ENCODE results near the gene UTS2B. TPM values are rescaled to one million over a fixed set of nuclear protein-coding genes. Genes with fewer than 3 reads are reported as not detected.

The UTS2B gene
- total and polyA plus RNA-seq, 10 of the 15 experiments (the other 5 are each of a cell fraction or from before 2014, with no cell fraction given) = 0.15 to 0.72 (median 0.44) TPM

DNA sequence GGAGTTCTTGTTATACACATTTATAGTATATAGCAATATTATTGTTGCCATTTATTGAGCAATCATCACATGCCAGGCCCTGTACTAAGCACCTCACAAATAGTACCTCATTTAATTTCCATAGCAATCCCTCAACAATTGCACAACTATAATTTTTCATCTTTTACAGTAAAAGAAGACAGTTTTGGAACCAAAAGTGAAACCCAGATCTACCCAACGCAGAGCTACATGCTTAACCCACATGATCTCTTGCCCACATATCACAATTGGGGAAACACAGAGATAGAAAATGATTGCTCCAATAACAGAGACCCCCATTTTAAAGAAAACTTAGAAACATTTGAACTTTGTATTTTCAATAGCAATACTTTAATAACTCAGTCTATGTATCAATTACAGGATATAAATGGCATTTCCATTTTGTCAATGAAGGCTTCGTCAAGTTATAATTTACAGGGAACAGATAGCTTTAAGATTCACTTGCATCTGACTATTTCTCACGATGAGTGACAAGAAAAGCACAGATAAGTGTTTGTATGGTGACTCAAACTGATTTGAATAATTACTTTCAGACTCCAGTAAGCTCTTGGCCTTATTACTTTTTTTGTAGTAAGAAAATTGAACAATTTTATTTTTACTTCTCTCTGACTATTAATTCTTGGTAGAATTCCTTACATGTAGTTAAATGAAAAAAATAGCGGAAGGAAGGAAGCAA is 39.9 kb downstream of the UTS2B start (continued):
- TF ChIP-seq, protein P1, sequence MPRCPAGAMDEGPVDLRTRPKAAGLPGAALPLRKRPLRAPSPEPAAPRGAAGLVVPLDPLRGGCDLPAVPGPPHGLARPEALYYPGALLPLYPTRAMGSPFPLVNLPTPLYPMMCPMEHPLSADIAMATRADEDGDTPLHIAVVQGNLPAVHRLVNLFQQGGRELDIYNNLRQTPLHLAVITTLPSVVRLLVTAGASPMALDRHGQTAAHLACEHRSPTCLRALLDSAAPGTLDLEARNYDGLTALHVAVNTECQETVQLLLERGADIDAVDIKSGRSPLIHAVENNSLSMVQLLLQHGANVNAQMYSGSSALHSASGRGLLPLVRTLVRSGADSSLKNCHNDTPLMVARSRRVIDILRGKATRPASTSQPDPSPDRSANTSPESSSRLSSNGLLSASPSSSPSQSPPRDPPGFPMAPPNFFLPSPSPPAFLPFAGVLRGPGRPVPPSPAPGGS (IDR thresholded peaks at IDR 0.05; ENCODE audit: borderline replicate concordance, insufficient read depth, low read depth, low read length, poor library complexity, severe bottlenecking) = no peak
- TF ChIP-seq, protein P2, sequence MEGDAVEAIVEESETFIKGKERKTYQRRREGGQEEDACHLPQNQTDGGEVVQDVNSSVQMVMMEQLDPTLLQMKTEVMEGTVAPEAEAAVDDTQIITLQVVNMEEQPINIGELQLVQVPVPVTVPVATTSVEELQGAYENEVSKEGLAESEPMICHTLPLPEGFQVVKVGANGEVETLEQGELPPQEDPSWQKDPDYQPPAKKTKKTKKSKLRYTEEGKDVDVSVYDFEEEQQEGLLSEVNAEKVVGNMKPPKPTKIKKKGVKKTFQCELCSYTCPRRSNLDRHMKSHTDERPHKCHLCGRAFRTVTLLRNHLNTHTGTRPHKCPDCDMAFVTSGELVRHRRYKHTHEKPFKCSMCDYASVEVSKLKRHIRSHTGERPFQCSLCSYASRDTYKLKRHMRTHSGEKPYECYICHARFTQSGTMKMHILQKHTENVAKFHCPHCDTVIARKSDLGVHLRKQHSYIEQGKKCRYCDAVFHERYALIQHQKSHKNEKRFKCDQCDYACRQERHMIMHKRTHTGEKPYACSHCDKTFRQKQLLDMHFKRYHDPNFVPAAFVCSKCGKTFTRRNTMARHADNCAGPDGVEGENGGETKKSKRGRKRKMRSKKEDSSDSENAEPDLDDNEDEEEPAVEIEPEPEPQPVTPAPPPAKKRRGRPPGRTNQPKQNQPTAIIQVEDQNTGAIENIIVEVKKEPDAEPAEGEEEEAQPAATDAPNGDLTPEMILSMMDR (IDR thresholded peaks at IDR 0.05 in 2 of 3, conservative IDR thresholded peaks at IDR 0.05 in 1 of 3; ENCODE audit: control insufficient read depth in 2 of 3, extremely low read depth in 1 of 3, insufficient read depth in 1 of 3, low read depth in 3 of 3, low read length in 3 of 3) = no peak
- TF ChIP-seq KDM1A (IDR thresholded peaks at IDR 0.05; ENCODE audit: borderline replicate concordance) (no peak), RAD51 (IDR thresholded peaks at IDR 0.05) (peak; percentile 63)
- TF ChIP-seq, protein P3, sequence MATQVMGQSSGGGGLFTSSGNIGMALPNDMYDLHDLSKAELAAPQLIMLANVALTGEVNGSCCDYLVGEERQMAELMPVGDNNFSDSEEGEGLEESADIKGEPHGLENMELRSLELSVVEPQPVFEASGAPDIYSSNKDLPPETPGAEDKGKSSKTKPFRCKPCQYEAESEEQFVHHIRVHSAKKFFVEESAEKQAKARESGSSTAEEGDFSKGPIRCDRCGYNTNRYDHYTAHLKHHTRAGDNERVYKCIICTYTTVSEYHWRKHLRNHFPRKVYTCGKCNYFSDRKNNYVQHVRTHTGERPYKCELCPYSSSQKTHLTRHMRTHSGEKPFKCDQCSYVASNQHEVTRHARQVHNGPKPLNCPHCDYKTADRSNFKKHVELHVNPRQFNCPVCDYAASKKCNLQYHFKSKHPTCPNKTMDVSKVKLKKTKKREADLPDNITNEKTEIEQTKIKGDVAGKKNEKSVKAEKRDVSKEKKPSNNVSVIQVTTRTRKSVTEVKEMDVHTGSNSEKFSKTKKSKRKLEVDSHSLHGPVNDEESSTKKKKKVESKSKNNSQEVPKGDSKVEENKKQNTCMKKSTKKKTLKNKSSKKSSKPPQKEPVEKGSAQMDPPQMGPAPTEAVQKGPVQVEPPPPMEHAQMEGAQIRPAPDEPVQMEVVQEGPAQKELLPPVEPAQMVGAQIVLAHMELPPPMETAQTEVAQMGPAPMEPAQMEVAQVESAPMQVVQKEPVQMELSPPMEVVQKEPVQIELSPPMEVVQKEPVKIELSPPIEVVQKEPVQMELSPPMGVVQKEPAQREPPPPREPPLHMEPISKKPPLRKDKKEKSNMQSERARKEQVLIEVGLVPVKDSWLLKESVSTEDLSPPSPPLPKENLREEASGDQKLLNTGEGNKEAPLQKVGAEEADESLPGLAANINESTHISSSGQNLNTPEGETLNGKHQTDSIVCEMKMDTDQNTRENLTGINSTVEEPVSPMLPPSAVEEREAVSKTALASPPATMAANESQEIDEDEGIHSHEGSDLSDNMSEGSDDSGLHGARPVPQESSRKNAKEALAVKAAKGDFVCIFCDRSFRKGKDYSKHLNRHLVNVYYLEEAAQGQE (IDR thresholded peaks at IDR 0.05; ENCODE audit: low read depth, low read length) = no peak
- TF ChIP-seq, protein P4, sequence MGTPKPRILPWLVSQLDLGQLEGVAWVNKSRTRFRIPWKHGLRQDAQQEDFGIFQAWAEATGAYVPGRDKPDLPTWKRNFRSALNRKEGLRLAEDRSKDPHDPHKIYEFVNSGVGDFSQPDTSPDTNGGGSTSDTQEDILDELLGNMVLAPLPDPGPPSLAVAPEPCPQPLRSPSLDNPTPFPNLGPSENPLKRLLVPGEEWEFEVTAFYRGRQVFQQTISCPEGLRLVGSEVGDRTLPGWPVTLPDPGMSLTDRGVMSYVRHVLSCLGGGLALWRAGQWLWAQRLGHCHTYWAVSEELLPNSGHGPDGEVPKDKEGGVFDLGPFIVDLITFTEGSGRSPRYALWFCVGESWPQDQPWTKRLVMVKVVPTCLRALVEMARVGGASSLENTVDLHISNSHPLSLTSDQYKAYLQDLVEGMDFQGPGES (IDR thresholded peaks at IDR 0.05) = no peak
